GM19099 (cell line): ENCODE measurements around the gene AGBL3.

Experiments used
- POLR2A ChIP-seq: IDR thresholded peaks from 3 replicates; pipeline ENCODE4 v1.6.1; 2011; ENCODE audit warnings: low read depth; ENCODE audit not compliant: insufficient read length; ENCODE audit errors: extremely low read depth

Gene AGBL3

DNA sequence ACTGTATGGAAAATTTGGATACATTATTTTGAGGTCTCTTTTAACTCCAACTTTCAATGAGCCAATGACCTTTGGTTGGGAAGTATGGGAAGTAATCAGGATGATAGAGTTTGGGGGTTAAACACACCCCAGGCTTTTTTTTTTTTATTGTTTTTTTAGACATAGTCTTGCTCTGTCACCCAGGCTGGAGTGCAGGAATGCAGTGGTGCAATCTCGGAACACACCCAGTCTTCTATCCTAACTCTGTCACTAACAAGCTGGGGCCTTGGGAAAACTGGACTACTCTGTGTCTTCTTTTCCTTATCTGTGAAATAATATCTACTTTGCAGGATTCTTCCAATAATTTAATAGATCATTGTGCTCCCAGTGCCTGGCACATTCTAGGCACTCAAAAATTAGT is 37.6 kb upstream of the AGBL3 start:
- no peak for TF ChIP-seq POLR2A

DNA sequence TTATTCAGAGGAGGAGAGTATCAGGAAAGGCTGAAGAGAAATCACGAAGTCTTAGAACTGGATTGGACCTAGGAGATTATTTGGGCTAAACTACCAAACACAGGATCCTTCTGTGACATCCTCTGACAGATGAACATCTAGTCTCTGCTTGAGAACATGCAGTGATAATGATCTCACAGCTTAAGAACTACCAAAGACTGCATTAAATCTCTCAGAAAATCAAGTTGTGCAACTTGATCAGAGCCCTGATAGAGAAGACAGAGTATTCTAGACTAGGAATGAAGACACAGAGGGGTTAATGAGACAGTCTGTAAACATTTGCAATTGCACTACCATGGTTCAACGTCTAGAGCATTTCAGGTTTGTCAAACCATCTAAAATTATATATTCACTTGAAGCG is 37.1 kb upstream of the AGBL3 start:
- TF ChIP-seq POLR2A, result no peak

DNA sequence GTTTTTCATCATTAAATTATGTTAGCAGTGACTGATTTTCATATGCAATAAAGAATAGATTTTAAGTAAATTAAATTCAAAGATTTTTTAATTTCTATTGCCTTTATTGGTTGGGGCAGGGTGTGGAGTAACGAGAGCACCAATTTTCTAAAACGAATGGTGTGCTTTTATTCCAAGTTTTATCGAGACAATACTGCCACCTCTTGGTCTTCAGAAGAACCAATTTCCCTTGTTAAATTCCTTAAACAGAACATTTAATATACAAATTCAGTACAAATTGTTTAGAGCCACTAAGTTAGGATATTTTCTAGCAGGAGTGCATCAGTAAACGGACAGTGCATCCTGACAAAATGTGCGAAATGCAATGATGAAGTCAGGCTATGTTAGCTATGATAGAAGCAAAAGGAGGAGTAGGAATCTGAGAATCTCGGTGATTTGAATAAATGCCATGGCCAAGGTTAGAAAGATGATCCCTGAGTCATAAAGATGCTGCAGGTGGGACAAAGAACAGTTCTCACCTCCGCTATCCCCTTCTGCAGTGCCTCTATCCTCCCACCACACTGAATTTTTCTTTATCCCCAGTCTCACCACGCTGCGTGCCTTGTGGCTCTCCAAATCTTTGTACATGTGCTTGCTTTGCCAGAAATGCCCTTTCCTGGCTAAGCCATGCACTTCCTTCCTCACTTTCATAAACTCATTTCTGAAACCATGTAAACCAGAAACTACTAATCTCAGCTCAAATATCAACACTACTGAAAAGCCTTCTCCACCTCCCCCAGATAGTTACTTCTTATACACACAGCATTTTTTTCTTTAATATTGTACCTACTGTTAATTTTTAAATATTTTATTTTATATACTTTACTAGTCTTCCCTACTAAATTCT is 31.9 kb upstream of the AGBL3 start:
- no peak for TF ChIP-seq POLR2A

DNA sequence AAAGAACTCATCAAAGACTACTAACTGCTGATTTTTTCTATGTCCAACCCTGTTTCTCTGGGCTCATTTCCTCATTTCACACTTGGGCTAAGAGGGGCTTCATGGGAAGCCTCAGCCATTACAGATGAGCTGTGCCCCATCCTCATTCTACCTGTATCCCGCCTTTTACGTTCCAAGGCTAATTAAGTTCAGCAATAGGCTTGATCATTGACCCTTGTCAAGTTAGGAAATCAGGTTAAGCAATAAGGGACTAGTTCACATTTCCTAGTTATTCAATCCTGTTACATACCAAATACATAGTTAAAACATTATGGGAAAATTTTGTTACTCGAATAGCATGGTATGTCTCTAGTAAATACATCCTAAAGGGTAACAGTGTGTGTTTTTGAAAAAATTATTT is 29.3 kb upstream of the AGBL3 start:
- no peak for TF ChIP-seq POLR2A

DNA sequence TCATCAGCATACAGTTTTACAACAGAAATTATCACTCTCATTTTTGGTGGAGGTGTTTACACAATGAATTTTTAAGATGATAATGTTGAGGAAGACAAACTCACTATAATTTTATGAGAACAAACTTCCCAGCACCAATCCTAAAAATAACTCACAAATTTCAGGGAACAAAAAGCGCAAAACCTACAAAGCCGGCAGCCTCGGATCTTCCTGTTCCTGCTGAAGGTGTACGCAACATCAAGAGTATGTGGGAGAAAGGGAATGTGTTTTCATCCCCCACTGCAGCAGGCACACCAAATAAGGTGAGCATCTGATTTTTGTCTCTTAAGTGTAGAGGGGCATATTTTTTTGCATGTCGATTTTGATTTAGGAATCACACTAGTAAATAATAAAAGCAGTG is 26.5 kb upstream of the AGBL3 start:
- no peak for TF ChIP-seq POLR2A

DNA sequence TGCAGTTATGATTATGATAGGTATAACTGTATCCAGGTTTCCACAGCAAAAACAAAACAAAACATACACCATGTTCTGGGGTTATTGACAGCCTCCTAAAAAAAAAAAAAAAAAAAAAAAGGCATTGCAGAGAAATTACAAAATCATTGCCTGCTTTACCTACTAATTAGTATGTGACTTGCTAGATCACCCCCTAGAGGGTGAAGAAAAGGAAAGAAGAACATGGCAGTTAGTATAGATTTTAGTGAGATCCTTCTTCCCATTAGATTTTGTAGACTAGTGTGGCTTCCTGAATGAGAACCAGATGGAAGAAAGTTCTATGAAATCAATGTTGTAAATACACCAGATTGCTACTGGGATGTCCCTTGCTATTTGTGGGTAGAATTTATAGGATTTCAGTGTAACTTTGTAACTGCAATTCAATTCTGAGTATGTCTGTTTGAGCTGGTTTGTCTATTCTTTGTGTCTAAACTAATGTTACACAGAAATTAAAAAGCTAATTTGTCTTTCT is 24.0 kb upstream of the AGBL3 start:
- no peak for TF ChIP-seq POLR2A

DNA sequence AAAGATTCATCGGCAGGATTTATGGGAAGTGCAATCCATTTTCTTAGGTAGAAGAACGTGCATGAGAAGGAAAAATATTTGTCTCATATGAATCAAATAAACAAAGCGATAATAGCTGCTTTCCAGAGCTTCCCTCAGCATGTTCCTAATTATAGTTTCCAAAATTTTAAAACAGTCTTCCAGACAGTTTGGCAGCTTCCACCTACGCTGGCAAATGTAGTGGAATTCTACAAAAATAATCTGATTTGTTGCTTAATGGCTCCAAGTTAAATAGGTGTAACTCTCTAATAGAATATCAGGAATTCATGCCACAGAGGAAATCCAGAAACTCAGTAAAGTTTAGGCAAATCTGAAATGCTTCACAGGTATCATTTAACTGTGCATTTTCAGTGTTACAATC is 23.3 kb upstream of the AGBL3 start:
- no peak for TF ChIP-seq POLR2A

DNA sequence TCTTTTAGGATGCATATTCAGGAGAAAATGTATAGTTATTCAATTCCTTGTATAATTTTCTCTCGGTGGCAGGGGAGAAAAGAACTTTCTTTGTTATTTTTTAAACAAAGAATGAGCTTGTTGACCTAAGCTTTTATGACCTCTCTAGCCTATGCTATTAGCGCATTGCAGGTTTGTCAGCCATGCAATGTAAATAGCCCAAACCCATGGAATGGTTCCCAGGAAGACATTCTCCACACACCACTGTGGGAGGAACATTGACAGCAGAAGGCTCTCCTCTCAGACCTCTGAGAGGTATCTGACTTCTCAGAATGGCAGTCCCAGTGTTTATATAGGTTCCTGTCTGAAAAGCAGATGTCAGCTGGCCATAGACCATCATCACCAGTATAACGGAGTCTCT is 19.6 kb upstream of the AGBL3 start:
- TF ChIP-seq POLR2A, result no peak

DNA sequence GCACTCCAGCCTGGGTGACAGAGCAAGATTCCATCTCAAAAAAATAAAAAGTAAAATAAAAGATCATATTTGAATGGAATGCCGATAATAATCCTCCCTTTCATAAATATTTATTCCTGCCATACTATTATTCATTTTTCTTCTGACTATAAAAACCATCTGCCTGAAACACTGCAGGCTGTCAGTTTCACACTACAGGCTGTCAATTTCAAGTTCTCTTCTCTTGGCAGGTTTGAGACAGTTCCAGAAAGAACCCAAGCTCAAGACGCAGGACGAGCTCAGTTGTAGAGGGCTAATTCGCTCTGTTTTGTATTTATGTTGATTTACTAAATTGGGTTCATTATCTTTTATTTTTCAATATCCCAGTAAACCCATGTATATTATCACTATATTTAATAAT is 18.2 kb upstream of the AGBL3 start:
- TF ChIP-seq POLR2A, result no peak

DNA sequence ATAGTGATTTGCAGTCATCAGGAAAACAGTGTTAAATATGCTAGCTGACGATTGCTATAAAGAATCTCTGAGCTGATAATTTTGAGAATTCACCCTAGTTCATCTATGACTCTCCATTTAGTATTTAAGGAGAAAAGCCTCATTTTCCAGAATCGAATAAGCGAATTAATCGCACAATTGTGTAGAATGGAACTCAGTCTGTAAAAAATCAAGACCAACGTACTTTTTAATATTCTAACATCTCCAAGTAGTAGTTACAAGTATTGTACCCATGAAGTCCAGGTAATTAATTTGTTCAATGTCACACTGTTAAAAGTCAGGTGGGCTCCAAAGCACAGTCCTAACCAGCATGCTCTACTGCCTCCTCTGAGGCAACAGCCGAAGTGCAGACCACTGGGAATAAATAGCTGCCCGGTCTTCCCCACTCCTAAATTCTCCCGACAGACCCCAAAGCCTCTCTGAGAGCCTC is 380 bp upstream of the AGBL3 start:
- TF ChIP-seq POLR2A, result no peak

DNA sequence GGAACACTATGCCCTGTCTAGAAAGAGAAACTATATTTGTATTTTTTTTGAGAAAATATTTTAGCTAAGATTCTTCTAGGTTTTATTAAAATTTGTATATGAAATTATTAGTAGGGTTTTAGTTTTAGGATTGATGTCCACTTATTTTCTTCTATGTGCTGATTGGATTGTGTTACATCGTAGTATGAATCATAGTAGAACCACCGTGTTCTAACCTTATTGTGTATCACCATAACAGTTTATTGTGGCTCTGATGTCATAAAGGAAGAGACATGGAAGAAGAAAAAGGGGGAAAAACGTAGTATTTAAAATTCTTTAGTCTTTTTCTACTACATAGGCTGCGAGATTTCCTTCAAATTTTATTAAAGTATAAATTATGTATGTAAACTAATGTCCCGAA is 1.9 kb downstream of the AGBL3 start:
- no peak for TF ChIP-seq POLR2A

DNA sequence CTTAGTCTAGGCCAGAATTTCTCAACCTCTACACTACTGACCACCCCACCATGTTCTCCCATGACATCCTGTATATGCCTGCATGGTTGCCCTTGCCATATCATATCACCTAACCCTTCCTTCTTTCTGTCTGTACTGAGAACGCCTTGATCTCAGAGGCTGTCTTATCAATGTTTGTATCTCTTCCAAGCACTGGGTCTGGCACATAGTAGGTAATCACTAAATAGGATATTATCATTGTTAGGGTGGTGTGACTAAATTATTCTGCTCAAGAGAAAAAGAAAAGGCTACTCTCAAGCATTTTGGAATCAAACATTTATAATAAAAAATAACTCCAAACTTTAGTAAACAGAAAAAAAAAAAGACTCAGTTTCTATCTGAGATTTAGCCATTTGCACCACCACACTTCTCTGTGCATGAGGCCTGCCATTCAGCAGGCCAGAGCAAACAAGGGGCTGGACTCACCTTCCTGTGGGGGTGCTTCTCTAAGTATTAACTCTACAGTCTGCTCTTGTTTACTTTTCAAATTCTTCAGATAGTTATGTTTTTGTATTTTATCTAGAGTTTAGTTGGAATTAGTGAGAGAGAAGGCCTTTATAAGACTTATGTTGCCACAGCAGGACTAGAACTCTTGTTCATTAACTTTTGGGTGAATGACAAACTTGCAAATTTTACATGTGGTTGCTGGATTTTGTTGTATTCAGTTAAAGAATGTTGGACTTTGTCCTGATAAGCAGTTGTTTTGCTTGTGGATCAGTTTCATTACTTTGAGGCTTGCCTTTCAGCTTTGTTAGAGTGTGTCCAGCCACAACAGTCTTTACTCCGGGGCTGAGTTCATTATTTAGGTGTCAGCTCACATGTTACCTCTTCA is 5.4 kb downstream of the AGBL3 start:
- TF ChIP-seq POLR2A, result peak; percentile 29

DNA sequence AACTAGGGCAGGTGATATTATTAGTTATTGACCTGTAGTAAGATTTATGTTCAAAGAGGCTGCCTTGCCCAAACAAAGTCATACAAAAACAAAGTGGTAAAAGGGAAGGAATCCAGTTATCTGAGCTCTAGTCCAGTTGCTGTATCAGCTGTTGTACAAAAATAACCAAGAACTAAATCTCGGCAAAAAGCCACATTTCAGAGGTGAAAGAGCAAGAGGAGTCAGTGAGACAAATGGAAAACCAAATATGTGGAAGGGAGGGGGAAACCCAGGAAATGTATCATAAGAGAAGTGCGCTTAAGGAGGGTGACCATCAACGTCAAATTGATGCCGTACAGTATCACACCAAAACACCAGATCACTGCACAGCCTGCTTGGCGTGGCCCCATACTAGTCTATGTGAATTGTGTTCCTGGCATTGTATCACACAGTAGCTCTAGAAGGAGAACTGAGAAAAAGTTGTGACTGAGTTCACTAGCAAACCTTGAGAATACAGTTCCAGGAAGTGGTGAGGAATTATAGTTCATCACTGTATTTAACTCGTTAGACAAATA is 6.4 kb downstream of the AGBL3 start:
- TF ChIP-seq POLR2A, result peak; percentile 68

DNA sequence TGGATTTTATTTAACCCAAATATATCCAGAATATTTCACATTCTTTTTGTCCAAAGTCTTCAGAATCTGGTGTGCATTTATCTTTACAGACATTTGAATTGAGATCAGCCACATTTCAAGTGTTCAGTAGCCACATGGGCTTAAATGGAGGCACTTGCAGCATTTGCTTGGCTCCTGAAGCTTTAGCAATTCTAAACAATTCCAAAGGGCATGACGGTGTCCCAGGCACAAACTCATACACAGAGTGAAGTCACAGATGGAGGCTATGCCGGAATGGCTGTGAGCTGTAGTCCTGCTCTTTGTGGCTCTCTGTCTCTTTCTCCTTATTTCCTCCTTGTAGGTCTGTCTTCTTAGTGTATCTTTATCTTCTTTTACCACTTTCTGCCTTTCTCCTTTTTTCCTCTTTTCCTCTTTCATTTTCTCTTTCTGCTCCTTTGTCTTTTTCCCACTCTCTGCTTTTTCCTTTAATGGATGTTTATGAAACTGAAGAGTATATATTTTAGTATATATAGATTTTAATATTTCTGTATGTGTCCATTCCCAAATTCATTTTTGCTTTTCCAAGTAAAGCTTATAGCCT is 7.7 kb downstream of the AGBL3 start:
- TF ChIP-seq POLR2A, result no peak
